ENCODE data around the gene EXOC4.

EXOC4 gene

GRCh38 chr7:133797818-133798520, 545.1 kb downstream of the EXOC4 start:
- Histone ChIP-seq H3K4me3 (no peak overlapping the region), H3K9ac (no peak overlapping the region), H4K20me1 (no peaks in the 10 kb centered on the region), H3K36me3 (no peaks in the 10 kb centered on the region), H3K4me2 (no peak overlapping the region), H3K4me1 (no peaks in the 10 kb centered on the region), H3K27me3 (no peaks in the 10 kb centered on the region), H3K27ac (no peak overlapping the region), H3K9me3 (no peaks in the 10 kb centered on the region)
- TF ChIP-seq Cebpa-rat (IDR thresholded peaks at IDR 0.05) = no peak

GRCh38 chr7:133801341-133801740, 548.5 kb downstream of the EXOC4 start:
- Histone ChIP-seq H3K36me3 (no peaks in the 10 kb centered on the region), H3K9me3 (no peaks in the 10 kb centered on the region), H3K9ac (no peak overlapping the region), H4K20me1 (no peaks in the 10 kb centered on the region), H3K4me2 (no peak overlapping the region), H3K4me3 (no peak overlapping the region), H3K4me1 (no peaks in the 10 kb centered on the region), H3K27ac (no peak overlapping the region), H3K27me3 (no peaks in the 10 kb centered on the region)
- no peak for TF ChIP-seq Cebpa-rat (IDR thresholded peaks at IDR 0.05)

- H3K4me3 ChIP-seq = no peak overlapping the region
- no peak overlapping the region for H3K27ac ChIP-seq
Measured at GRCh38 chr7:133804127-133804526, 551.2 kb downstream of the EXOC4 start.

GRCh38 chr7:133805426-133805825, 552.5 kb downstream of the EXOC4 start:
- Histone ChIP-seq H3K4me2 (no peak overlapping the region), H3K4me1 (no peaks in the 10 kb centered on the region), H3K36me3 (no peaks in the 10 kb centered on the region), H3K4me3 (no peak overlapping the region), H3K9ac (no peak overlapping the region), H4K20me1 (no peaks in the 10 kb centered on the region), H3K27ac (no peak overlapping the region), H3K9me3 (no peaks in the 10 kb centered on the region), H3K27me3 (no peaks in the 10 kb centered on the region)
- no peak for TF ChIP-seq Cebpa-rat (IDR thresholded peaks at IDR 0.05)

More at GRCh38 chr7:133804127-133804526, 551.2 kb downstream of the EXOC4 start:
- Histone ChIP-seq H4K20me1 (no peaks in the 10 kb centered on the region), H3K4me1 (no peaks in the 10 kb centered on the region), H3K9ac (no peak overlapping the region), H3K27me3 (no peaks in the 10 kb centered on the region), H3K36me3 (no peaks in the 10 kb centered on the region), H3K4me2 (no peak overlapping the region), H3K9me3 (no peaks in the 10 kb centered on the region)
- no peak for TF ChIP-seq Cebpa-rat (IDR thresholded peaks at IDR 0.05)

- no peaks in the 10 kb centered on the region for H3K9me3 ChIP-seq
- H3K9ac ChIP-seq = no peak overlapping the region
- H3K4me1 ChIP-seq = 0 out of 2 replicates have a peak, but pooled peaks cover under 1% of the 10 kb centered on the region
- no peaks in the 10 kb centered on the region for H4K20me1 ChIP-seq
- H3K4me3 ChIP-seq = no peak overlapping the region
- H3K36me3 ChIP-seq = no peaks in the 10 kb centered on the region
- TF ChIP-seq Cebpa-rat (IDR thresholded peaks at IDR 0.05) = no peak
- no peaks in the 10 kb centered on the region for H3K27me3 ChIP-seq
- no peak overlapping the region for H3K27ac ChIP-seq
- no peak overlapping the region for H3K4me2 ChIP-seq
Measured at GRCh38 chr7:133807624-133808492, 555.0 kb downstream of the EXOC4 start.

- no peaks in the 10 kb centered on the region for H4K20me1 ChIP-seq
Measured at GRCh38 chr7:133808493-133808866, 555.6 kb downstream of the EXOC4 start.

GRCh38 chr7:133812877-133813276, 560.0 kb downstream of the EXOC4 start:
- H3K4me1 ChIP-seq = peaks cover 9% of the 10 kb centered on the region; the same call in 1 of the 2 replicates
- H3K27ac ChIP-seq = no peak overlapping the region
- H3K9me3 ChIP-seq = no peaks in the 10 kb centered on the region
- H3K9ac ChIP-seq = no peak overlapping the region
- H3K4me3 ChIP-seq = no peak overlapping the region
- no peak for TF ChIP-seq Cebpa-rat (IDR thresholded peaks at IDR 0.05)
- H3K36me3 ChIP-seq = peaks cover 7% of the 10 kb centered on the region; the same call in 1 of the 2 replicates
- H3K27me3 ChIP-seq = no peaks in the 10 kb centered on the region
- H4K20me1 ChIP-seq = no peaks in the 10 kb centered on the region
- H3K4me2 ChIP-seq = no peak overlapping the region

More at GRCh38 chr7:133808493-133808866, 555.6 kb downstream of the EXOC4 start:
- no peak overlapping the region for H3K4me2 ChIP-seq
- no peaks in the 10 kb centered on the region for H3K27me3 ChIP-seq
- no peak overlapping the region for H3K4me3 ChIP-seq
- H3K9ac ChIP-seq = no peak overlapping the region
- no peak overlapping the region for H3K27ac ChIP-seq
- no peaks in the 10 kb centered on the region for H3K36me3 ChIP-seq
- TF ChIP-seq Cebpa-rat (IDR thresholded peaks at IDR 0.05) = no peak
- H3K4me1 ChIP-seq = peaks cover 7% of the 10 kb centered on the region; the same call in 1 of the 2 replicates
- no peaks in the 10 kb centered on the region for H3K9me3 ChIP-seq

GRCh38 chr7:133815611-133816210, 562.8 kb downstream of the EXOC4 start:
- H3K9me3 ChIP-seq = no peaks in the 10 kb centered on the region

GRCh38 chr7:133819695-133820094, 566.8 kb downstream of the EXOC4 start:
- TF ChIP-seq Cebpa-rat (IDR thresholded peaks at IDR 0.05) = no peak
- Histone ChIP-seq H4K20me1 (no peaks in the 10 kb centered on the region), H3K27ac (no peak overlapping the region), H3K9me3 (no peaks in the 10 kb centered on the region), H3K4me3 (no peak overlapping the region), H3K9ac (no peak overlapping the region), H3K36me3 (peaks cover 22% of the 10 kb centered on the region), H3K4me2 (no peak overlapping the region), H3K27me3 (no peaks in the 10 kb centered on the region), H3K4me1 (no peaks in the 10 kb centered on the region)

More at GRCh38 chr7:133815611-133816210, 562.8 kb downstream of the EXOC4 start:
- no peaks in the 10 kb centered on the region for H3K27me3 ChIP-seq
- peaks cover 9% of the 10 kb centered on the region; the same call in 1 of the 2 replicates for H3K4me1 ChIP-seq
- no peaks in the 10 kb centered on the region for H4K20me1 ChIP-seq
- no peak overlapping the region for H3K4me3 ChIP-seq
- H3K27ac ChIP-seq = no peak overlapping the region
- peaks cover 19% of the 10 kb centered on the region for H3K36me3 ChIP-seq
- H3K9ac ChIP-seq = no peak overlapping the region
- no peak for TF ChIP-seq Cebpa-rat (IDR thresholded peaks at IDR 0.05)
- H3K4me2 ChIP-seq = no peak overlapping the region

Measured in BLaER1 (cell line).